ENCODE measurements around the gene ITPA.

Gene ITPA

DNA sequence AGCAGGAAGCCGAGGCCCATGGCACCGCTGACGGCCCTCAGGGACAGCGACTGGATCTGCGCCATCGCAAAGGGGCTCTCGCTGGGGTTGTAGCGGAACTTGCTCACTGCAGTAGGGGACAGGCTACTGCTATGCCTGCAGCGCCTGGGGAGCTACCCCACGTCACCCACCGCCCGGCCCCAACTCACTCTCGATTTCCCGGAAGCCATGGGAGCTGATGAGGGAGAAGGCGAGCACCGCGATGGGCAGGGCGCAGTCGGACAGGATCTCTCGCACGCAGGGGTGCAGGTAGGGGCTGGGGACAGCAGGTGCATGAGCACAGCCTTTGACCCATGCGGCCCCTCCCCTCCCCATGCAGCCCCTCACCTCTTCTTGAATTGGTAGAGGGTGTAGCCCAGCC is 19.9 kb downstream of the ITPA start:
- DNase-seq = no peak

DNA sequence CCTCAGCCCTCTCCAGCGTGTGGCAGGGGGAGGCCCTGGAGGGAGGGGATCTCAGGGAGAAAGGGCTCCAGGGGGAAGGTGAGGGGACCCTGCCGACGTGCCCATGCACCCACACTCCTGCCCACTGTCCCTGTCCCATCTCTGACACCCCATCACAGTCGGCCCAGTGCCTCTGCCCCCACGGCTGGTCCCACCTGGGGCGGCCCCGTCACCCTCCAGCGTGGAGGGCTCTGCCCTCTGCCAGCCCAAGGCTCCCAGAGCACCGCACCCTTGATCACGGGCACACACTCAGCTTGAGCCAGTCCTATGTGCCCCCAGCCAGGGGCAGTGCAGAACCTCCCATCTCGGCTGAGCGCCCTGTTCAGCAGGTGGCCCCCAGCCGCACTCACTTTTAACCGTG is 20.5 kb downstream of the ITPA start:
- no peak for DNase-seq

DNA sequence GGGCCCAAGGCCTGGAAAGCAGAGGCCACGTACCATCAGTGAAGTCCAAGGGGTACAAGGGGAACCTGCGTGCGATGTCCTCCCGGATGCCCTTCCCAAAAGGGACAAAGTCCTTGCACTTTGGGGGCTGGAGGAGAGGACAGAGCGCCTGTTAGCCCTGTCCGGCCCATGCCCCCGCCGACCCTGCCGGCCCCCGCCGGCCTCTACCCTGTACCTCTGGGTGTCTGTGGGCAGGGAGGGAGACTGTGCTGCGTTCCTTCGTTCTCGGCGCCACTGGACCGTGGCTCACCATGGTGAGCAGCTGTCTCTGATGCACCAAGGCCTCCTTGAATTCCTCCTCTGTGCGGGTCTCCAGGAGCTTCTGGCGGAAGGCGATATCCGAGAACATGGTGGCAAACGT is 21.8 kb downstream of the ITPA start:
- DNase-seq = no peak

DNA sequence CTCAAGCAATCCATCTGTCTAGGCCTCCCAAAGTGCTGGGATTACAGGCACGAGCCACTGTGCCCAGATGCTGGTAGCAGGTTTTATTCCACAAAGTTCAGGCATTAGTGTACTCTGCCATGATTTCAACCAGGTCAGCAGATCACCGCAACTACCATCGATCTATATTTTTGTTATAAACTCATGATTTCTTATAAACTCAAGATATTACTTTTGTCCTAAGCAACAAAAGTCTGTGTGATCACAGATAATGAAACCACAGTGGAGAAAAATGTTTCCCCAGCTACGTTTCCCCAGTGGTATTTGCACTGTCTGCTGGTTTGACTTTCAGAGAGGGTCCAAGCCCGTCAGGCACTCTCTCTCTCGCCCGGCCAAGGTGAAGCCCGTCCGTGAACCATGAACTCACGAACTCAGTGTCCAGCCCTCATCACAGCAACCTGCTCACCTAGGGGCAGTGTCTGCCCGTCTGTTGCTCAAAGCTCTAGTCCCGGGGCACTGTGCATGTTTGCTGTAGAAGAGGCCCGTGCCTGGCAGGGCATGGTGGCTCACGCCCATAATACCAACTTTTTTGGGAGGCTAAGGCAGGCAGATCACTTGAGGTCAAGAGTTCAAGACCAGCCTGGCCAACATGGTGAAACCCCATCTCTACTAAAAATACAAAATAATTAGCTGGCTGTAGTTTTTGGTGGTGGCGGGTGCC is 22.7 kb downstream of the ITPA start:
- no peak for DNase-seq

DNA sequence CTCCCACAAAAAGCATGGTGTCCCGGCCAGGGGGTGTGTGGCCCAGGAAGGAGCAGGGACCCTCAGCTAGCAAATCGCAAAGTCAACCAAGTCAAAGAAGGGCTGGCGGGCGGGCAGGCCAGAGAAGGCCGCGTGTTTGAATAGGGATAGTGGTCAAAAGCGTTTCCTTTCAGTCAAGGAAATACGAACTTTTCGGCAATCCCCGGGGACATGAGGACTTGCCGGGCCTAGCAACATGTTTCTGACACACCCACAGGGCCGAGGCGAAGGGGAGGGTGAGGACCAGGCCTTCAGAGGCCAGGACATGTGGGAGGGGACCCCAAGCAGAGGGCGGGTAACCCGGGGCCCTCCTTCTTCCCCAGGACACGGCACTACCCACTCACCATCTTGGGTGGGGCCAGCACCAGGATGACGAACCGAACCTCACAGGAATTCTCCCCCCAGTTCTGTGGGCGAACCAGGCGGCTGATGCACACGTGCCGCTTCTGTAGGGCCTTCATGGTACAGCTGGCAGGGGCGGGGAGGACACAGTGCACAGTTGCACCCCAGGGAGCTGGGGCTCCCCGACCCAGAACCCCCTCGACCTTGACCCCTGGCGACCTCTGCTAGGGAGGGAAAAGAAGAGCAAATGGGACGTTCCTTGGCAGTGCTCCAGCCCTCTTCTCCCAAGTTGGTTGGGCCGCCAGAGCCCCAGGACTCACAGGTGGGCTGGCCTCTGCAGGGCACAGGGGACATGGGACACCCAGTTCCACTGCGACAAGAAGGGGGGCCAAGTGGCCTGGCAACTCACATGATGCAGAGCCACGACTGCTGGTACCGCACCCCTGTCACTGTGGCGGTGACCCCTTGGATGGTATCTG is 24.1 kb downstream of the ITPA start:
- DNase-seq = no peak

DNA sequence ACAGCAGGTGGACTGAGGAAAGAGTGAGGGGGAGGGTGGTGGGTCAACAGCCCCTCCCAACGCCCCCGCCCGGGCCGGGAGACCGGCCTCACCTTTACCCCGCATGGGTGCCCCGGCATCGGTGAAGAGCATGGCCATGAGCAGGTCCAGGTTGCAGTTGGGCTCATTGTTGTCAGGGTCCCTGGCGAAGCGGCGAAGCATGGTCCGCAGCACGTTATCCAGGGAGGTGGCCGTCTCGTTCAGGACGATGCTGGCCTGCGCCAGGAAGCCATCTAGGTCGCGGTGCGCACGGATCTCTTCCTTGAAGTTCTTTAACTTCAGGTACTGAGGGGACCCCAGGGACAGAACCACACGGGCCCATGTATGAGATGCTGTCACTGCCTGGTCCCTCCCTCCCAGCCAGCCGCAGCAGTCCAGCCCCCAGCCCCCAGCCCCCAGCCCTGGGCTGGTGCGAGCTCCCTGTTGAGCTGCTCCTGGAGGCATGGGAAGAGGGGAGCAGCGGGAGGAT is 24.7 kb downstream of the ITPA start:
- DNase-seq = no peak

DNA sequence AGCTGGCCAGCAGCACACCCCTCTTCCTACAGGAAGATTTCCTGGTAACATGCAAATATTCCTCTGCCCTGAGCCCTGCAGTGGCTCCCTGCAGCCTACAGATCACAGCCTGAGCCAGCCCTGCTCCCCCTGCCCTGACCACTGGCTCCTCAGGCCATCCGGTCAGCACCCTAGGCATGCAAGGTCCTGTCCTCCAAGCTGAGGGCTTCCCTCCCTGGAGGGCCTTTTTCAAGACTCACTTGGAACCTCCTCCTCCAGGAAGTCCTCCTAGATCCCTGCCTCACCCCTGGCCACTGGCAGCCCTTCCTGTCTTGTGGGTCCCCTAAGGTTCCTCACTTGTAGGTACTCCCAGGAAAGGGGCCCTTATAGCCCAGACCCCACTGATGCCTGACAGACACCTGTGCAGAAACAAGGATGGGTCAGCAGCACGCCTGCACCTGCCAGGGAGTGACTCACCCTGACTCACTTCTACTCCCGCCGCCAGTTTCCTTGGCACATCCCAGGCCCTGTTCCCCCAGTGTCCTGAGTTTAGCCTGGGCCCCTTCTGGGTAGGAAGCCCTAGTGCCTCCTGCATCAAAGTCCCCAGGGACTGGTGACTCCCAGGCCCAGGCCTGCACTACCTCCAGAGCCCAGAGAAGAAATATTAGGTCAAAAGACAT is 26.5 kb downstream of the ITPA start:
- no peak for DNase-seq

DNA sequence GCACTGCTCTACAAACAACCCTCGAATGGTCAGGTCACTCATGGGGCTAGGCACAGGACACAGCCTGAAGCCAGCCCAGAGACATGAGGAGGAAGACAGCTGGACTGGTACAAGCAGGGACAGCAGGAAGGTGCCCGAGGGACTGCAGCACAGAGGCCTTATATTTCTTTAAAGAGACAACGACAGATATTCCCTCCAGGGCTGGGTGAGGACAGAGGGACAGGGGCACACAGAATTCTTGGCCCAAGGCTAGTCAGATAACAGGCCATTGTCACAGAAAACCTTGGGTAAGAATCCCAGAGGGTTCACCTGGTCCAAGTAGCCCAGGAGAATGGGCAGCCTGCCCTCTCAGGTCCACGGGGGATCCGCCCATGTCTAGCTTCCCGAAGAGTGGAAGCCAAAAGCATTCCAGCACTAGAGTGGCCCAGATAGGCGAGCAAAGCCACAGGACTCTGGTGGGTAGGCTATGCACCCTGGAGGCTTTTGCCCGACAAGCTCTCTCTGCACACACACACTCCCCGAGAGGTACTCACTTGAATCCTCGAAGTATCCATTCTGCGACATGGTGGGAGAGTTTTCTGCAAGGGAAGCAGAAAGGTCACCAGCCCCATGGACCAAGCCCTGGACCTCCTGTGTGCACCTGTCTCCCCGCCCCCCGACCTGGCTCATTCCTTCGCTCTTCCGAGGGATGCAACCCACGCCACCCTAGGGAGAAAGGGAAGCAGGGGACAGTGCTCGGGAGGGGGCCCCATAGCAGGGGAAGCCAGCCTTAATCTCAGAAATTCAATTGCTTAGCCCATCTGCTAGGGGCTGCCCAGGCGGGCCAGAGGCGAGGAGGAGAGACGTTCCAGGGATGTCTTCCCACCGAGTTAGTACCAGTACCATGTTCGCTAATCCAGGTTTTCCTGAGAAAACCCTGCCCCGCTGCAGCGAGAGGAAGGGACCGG is 28.0 kb downstream of the ITPA start:
- DNase-seq = no peak

DNA sequence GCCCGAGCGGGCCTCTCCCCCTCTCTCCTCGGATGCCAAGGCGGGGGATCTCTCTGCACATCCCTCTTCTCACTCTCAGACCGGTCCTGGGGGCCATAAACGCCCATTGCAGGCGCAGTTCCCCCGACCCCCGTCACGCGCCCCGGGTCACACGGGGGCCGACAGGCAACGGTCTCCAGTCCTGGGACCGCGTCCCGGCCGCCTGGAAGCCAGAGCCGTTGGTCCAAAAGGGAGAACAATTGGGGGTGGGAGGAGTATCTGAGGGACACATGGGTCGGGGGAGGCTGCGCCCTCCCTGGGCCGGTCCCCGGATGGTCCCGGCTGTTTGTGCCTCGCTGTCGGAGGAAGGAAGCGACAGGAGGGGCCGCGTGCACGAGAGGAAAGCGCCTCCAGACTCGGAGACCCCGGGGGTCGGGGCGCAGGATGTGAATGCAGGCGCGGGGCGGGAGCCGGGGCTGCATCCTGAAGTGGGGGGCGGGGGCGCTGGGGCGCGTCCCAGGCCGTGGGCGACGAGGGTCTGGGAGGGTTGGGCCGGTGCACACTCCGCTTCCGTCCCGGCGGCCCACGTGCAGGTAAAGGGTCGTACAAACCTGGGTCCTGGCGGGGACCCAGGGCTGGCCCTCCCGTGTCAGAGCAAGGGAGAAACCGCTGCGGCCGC is 28.8 kb downstream of the ITPA start:
- no peak for DNase-seq

DNA sequence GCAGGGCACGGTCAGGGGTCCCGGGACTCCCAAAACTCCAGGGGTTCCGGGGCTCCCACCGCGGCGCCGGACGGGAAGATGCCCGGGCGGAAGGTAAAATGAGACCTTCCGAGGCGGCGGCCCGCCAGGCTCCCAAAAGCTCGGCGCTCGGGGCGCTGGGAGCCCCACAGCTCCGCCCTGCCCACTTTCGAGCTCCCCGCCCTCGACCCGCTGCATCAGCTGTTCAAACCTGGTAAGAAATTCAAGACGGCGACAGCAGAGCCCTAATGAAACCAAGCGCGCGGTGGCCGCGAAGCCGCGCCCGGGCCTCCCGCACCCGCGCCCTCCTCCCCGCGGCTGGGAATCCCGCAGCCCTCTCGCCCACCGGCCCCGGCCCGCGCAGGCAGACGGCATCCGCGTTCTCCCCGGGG is 29.3 kb downstream of the ITPA start:
- peak; percentile 41 for DNase-seq

DNA sequence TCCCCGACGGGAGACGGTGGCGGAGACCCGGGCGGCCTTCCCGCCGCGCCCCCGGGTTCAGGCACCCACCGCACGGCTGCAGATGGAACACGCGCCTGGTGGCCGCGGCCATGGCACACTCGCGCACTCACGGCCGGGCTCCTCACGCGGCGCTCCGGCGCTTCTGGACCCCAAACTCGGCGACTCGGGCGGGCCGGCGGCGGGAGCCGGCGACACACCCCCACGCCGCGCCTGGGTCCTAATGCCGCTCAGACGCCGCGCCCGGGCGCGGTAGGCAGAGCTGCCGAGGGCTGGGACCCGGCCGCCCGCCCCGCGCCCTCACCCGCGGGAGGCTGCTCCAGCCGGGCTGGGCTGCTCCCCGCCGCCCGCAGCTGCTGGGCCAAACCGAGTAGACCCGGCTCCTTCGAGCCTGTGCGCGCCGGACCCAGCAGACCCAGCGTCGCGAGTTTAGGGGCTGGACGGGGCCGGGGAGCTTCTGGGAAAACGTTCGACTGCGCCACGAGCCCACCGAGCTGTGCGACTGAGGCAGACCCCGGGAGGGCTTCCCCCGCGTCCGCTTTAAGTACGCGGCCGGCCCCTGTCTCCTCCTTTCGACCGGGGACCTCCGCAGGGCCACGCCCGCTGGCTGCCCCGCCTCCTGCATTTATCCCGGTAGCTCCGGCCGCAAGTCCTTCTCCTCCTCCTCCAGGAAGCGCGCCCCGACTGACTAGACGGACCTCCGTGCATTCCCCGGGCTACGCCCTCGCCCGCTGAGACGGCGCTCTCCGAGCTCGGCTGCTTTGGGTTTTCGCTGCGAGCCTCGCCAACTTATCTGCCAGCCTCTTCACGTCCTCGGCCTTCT is 29.9 kb downstream of the ITPA start, which contains the start of gene SLC4A11:
TSS of gene SLC4A11 (minus strand) at position 165 of the 841 bp plus-strand sequence. CDS start at position 112, 53 bp downstream.
- DNase-seq = peak; percentile 23

DNA sequence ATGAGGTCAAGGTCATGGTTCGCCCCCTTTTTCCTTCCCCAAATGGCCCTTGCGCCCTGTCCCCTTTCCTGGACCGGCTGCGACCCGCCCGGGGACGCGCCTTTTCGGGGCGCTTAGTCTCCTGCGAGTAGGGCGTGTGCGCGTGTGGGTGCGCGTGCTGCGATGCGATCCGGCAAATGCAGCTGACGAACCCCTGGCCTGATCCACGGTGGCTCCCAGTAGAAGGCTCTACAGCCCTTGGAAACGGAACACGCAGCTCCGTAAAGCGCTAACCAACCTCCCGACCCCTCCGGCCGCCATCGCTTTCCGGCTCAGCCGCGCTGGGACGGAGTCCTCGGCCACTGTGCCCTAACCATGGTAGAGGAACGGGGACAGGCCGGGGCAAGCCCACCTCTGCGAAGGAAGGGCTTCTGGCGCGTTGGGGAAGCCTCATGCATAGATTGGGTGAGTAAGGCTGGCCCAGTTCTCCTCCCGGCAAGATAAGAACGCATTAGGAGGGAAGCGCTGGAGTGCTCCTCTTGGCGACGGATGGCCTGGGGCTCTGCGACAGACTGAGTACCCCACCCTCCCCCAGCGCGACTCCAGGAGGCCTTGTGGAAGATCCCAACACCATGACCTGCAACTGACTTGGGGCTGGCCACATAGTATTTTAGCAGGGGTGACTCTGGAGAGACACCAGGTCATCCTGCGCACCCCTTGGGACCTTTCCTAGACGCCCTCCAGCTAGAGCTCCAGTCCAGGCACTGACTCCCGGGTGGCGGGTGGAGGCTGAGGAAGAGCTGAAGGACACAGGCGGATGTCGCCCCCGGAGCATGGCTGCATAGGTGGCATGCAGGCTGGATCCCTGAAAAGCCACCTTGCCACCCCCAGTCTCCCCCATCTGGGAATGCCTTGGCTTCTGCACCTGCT is 30.8 kb downstream of the ITPA start:
- no peak for DNase-seq

DNA sequence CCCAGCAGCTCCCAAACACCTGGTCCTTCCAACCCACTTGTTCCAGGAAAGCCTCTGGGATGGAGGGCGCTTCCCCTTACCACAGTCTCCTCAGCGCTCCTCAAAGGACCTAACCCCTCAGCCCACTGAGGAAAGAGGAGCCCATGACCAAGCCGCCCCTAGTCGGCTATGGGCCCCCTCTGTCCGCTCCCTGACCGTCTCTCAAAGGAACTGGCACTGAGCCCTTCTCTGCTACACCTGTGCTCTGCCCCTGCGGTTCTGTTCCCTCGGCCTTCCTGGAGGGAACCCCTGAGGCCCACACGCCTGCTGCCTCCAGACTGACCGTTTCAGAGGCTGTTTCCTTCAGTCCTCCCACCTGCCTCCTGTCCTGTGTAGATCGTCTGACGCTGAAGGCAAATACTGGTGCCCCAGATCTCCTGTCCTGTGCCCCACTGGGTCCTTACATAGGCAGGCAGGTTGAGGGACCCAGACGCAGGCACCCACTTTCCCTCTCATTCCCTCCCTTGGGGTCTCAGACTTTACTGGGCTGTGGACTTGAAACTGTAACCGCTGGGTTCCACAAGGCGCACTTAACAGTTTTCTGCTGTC is 31.6 kb downstream of the ITPA start:
- DNase-seq = no peak

DNA sequence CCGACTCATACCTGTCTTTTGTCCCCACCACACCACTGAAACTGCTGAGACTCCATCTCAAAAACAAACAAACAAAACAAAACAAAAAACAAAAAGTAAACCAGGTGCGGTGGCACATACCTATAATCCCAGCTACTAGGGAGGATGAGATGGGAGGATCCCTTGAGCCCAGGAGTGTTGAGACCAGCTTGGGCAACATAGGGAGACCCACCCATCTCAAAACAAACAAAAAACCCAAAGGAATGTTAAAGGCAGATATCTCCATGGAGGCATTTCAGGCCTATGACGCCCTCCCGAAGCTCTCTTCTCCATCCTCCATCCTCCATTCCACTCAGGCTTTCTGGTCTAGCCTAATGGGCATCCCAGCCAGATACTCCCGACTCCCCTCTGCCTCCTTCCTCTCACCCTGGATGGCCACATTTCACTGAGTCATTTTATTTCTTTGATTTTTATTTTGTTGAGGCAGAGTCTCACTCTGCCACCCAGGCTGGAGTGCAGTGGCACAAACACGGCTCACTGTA is 32.9 kb downstream of the ITPA start:
- DNase-seq = no peak

DNA sequence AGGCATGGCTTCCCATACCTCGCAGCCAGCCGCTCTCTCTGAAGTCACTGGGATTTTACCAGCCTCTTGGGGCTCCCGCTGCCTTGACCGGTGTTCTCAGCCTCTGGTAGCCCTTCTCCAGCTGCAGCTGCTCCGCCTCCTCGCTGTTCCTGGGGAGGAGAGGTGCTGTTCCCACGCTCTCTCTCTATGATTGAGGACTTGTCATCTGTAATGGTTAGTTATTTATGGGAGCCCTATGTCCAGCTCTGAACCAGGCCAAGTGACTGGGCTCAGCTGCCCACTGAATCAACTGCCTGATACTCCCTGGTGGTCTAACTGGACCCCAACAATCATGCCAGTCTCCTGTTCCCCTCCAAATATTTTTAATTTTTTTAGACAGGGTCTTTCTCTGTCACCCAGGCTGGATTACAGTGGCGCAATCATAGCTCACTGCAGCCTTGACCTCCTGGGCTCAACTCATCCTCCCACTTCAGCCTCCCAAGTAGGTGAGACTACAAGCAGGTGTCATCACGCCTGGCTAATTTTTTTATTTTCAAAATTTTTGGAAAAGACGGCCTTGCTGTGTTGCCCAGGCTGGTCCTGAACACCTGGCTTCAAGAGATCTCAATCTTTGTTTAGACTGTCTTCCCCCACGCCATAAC is 34.5 kb downstream of the ITPA start:
- DNase-seq = no peak

DNA sequence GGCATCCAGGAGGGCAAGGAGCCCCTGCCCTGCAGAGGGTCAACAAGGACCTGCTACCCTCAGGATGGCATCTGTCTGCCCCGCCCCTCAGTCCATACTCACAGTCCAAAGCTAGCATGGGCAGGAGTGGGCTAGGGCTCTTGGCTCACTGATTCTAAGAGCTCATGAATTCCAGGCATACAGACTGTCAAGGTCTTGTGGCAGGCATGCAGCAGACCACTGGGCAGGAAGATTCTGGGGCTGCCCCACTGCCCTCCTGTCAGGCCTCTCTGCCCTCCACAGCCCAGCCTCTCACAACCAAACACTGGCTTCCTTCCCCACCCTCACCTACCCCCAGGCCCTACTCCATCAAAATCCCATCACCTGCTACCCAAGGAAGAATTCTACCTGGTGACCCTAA is 35.3 kb downstream of the ITPA start:
- DNase-seq = no peak

DNA sequence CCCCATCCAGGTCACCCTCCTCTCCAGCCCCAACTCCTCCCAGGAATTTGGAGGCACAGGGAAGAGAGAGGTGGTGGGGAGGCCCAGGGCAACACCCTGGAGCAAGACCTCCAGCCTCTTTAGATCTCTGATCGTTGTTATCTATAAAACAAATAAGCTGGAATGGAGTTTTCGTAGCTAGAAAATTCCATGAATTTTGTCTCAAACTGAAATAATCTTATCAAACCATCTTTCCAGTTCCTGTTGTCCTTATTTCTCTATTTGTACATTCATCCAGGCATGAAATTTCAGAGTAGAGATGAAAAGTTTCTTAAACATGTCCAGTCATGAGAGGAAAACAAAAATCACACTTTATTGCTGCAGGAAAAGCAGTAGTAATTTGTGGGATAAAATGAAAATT is 35.9 kb downstream of the ITPA start:
- no peak for DNase-seq

DNA sequence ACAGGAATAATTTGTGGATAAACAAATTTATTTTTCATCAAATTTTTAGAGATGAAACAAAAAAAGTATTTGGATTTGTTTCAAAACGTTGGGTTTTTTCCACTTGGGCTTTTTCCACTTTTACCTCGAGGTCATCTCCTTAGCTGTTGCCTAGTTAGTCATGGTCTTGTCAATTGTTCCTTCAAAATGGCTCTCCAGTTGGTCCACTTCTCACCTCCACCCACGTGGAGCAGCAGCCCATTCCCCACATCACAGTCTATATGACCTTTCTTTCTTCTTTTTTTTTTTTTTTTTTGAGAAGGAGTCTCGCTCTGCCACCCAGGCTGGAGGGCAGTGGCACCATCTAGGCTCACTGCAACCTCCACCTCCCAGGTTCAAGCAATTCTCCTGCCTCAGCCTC is 36.4 kb downstream of the ITPA start:
- DNase-seq = no peak

DNA sequence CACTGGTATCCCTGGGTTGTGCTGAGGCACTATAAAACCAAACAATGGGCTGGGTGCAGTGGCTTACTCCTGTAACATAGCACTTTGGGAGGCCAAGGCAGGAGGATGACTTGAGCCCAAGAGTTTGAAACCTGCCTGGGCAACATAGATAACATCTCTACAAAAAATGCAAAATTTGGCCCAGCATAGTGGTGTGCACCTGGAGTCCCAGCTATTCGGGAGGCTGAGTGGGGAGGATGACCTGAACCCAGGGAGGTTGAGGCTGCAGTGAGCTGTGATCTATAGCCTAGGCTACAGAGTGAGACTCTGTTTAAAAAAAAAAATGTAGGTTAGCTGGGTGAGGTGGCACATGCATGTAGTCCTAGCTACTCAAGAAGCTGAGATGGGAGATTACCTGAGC is 37.4 kb downstream of the ITPA start:
- no peak for DNase-seq

Data from CD4-positive, alpha-beta T cell treated with Interleukin-17A for 1 hour (primary cell).